Testis (tissue), 3 donors: ENCODE data around the gene ENDOU. TPM values are rescaled to one million over a fixed set of nuclear protein-coding genes. Genes with fewer than 3 reads are reported as not detected.

Experiments
- DNase-seq: peaks from one replicate; pipeline ENCODE4 v3.0.0-alpha.2; 2019
- H3K27ac ChIP-seq, 2 donors: fragments of 200-600 bp; sonication (generic); one replicate each; pipeline ENCODE4 v1.5.1; 2019
- H3K27me3 ChIP-seq: fragments of 200-600 bp; sonication (generic); one replicate; pipeline ENCODE4 v1.5.1; 2019
- H3K36me3 ChIP-seq: fragments of 200-600 bp; sonication (generic); one replicate; pipeline ENCODE4 v1.5.1; 2017; ENCODE audit warnings: low read depth; ENCODE audit errors: missing control alignments
- H3K4me1 ChIP-seq: fragments of 200-600 bp; sonication (generic); one replicate; pipeline ENCODE4 v1.5.1; 2019
- H3K4me3 ChIP-seq, 2 donors: fragments of 200-600 bp; sonication (generic); one replicate each; pipeline ENCODE4 v1.5.1; 2017 to 2019
- H3K9me3 ChIP-seq: fragments of 200-600 bp; sonication (generic); one replicate; pipeline ENCODE4 v1.5.1; 2017
- CTCF ChIP-seq, 3 experiments: fragments of 450-650 bp in 2 of 3; fragments of 200-600 bp in 1 of 3; sonication (generic) in 1 of 3; IDR thresholded peaks; one replicate each; pipeline ENCODE4 v1.5.1; 2016 to 2019; ENCODE audit warnings: antibody characterized with exemption in 3 of 3, mild to moderate bottlenecking in 2 of 3, moderate library complexity in 1 of 3
- POLR2A ChIP-seq: fragments of 450-650 bp; IDR thresholded peaks from one replicate; pipeline ENCODE4 v1.6.1; 2017; ENCODE audit warnings: antibody characterized with exemption, mild to moderate bottlenecking, moderate library complexity
- WGBS, 2 donors: methylation state at CpG; one replicate each; pipeline ENCODE4 v1.1.5; 2018; 5-methylcytosine and 5-hydroxymethylcytosine counted together
- intact Hi-C: fragments of 100-400 bp; cut with DNase I; formaldehyde crosslinking; loops from one replicate; pipeline ENCODE4 v1.15.1; 2023; ENCODE audit warnings: low total_unique reads
- polyA plus RNA-seq: library from polyadenylated mRNA; stranded (reverse); fragments of 350-450 nt; fragmentation: Illumina TruSeq; extraction: RNeasy Lipid Tissue Mini Kit (QIAGEN cat#74804); gene quantifications from one replicate; pipeline ENCODE4 v1.2.3, GENCODE V29; 2014; ENCODE audit warnings: low read depth, low replicate concordance; ENCODE audit not compliant: insufficient read depth
- total RNA-seq, 2 donors: library from RNA; depleted of rRNA; stranded (reverse); fragments of >200 nt; gene quantifications; one replicate each; pipeline ENCODE4 v1.2.3, GENCODE V29; 2016

The ENDOU gene
- total and polyA plus RNA-seq, 3 donors from 2014 or later: 0.16 to 0.43 (median 0.21) TPM

- intact Hi-C loops: no loop called here
- H3K36me3 ChIP-seq: no peaks in the 10 kb centered on the region
- DNase-seq: no peak
- TF ChIP-seq POLR2A (no peak), CTCF (IDR thresholded peaks at IDR 0.05) (no peak)
- 57 to 61% methylated on average over 8 of the region's 8 CpGs for WGBS, 2 donors
- no peak overlapping the region for H3K4me3 ChIP-seq
- H3K9me3 ChIP-seq: no peaks in the 10 kb centered on the region
- peaks cover 22% of the 10 kb centered on the region for H3K4me1 ChIP-seq
- no peak overlapping the region for H3K27ac ChIP-seq
- H3K27me3 ChIP-seq: no peaks in the 10 kb centered on the region
Observed at GRCh38 chr12:47730341-47730744, 5.1 kb upstream of the ENDOU start.

- no peak for DNase-seq
- 63 to 66% methylated on average over 3 of the region's 3 CpGs for WGBS, 2 donors
- Histone ChIP-seq H3K27ac (no peak overlapping the region), H3K4me1 (peaks cover 11% of the 10 kb centered on the region), H3K36me3 (no peaks in the 10 kb centered on the region), H3K9me3 (no peaks in the 10 kb centered on the region), H3K4me3 (no peak overlapping the region), H3K27me3 (no peaks in the 10 kb centered on the region)
- TF ChIP-seq POLR2A: no peak
- TF ChIP-seq CTCF (IDR thresholded peaks at IDR 0.05): no peak
- intact Hi-C loops: no loop called here
Observed at GRCh38 chr12:47729233-47729632, 3.9 kb upstream of the ENDOU start.

- Histone ChIP-seq H3K27me3 (no peaks in the 10 kb centered on the region), H3K4me1 (peaks cover 17% of the 10 kb centered on the region), H3K9me3 (no peaks in the 10 kb centered on the region), H3K36me3 (no peaks in the 10 kb centered on the region), H3K4me3 (no peak overlapping the region), H3K27ac (no peak overlapping the region)
- WGBS, 2 donors: 61 to 76% methylated on average over 5 of the region's 5 CpGs
- intact Hi-C loops: no loop called here
- no peak for DNase-seq
- TF ChIP-seq CTCF (IDR thresholded peaks at IDR 0.05) (no peak), POLR2A (no peak)
Observed at GRCh38 chr12:47725893-47726292, 603 bp upstream of the ENDOU start.

- no peak for DNase-seq
- 50 to 65% methylated on average over 5 of the region's 5 CpGs for WGBS, 2 donors
- H3K27ac ChIP-seq: no peak overlapping the region
Observed at GRCh38 chr12:47722941-47723631, 2.2 kb downstream of the ENDOU start.

More at GRCh38 chr12:47722941-47723631, 2.2 kb downstream of the ENDOU start:
- intact Hi-C loops: no loop called here
- no peaks in the 10 kb centered on the region for H3K27me3 ChIP-seq
- TF ChIP-seq CTCF (IDR thresholded peaks at IDR 0.05): no peak
- TF ChIP-seq POLR2A: no peak
- no peaks in the 10 kb centered on the region for H3K36me3 ChIP-seq
- H3K4me1 ChIP-seq: peaks cover 15% of the 10 kb centered on the region
- no peaks in the 10 kb centered on the region for H3K9me3 ChIP-seq
- no peak overlapping the region for H3K4me3 ChIP-seq
